Panc1 (cell line): ENCODE results near the gene TAL1. TPM values are rescaled to one million over a fixed set of nuclear protein-coding genes. Genes with fewer than 3 reads are reported as not detected.

Experiments
- ATAC-seq: fragments of 200-7000 bp; cut with Tn5 transposase; 2 replicates; pipeline ENCODE4 v1.9.1; 2020; ENCODE audit warnings: mild to moderate bottlenecking, moderate library complexity
- BruUV-seq: library from RNA; stranded (reverse); fragments of 400-500 nt; replicated peaks from 2 replicates; lab custom pipeline; 2021; lab: Mats Ljungman, UMichigan
- CTCF ChIA-PET: fragments of 300-600 bp; sonication (Branson Sonifier 250); formaldehyde crosslinking; loops from one replicate; lab custom pipeline; 2022; ENCODE audit warnings: antibody characterized with exemption; lab: Charles Lee
- POLR2A ChIA-PET: fragments of 300-600 bp; sonication (Branson Sonifier 250); formaldehyde crosslinking; loops from one replicate; lab custom pipeline; 2022; ENCODE audit warnings: antibody characterized with exemption; lab: Charles Lee
- DNase-seq: peaks from one replicate; pipeline ENCODE4 v3.0.0-alpha.2; 2010; ENCODE audit warnings: low read depth, low spot score
- H3K27ac ChIP-seq: 2 replicates; pipeline ENCODE4 v1.5.1; 2011; ENCODE audit warnings: mild to moderate bottlenecking, low read length, inconsistent platforms
- H3K27me3 ChIP-seq: fragments of 200-500 bp; sonication (Bioruptor generic); 2 replicates; pipeline ENCODE4 v1.6.0; 2014; ENCODE audit warnings: low read length, inconsistent platforms; ENCODE audit not compliant: control insufficient read depth, insufficient read depth
- H3K36me3 ChIP-seq: fragments of 200-500 bp; sonication (Bioruptor generic); 2 replicates; pipeline ENCODE4 v1.5.1; 2014; ENCODE audit warnings: inconsistent platforms, mild to moderate bottlenecking, low read length, moderate library complexity; ENCODE audit not compliant: control insufficient read depth, insufficient read depth
- H3K4me1 ChIP-seq: 2 replicates; pipeline ENCODE4 v1.5.1; 2011; ENCODE audit warnings: inconsistent platforms, mild to moderate bottlenecking, low read length, moderate library complexity; ENCODE audit not compliant: control insufficient read depth, insufficient read depth
- H3K4me3 ChIP-seq, 2 experiments: 2 replicates each; pipeline ENCODE4 v1.5.1; 2011 to 2012; ENCODE audit warnings: low read depth in 2 of 2, low read length in 2 of 2, mild to moderate bottlenecking in 2 of 2, inconsistent platforms in 1 of 2, moderate library complexity in 1 of 2
- H3K9me3 ChIP-seq: fragments of 200-500 bp; sonication (Bioruptor generic); 2 replicates; pipeline ENCODE4 v1.5.1; 2014; ENCODE audit warnings: low read depth, mild to moderate bottlenecking, inconsistent platforms, low read length, moderate library complexity; ENCODE audit not compliant: control insufficient read depth, insufficient read depth
- TCF7L2 ChIP-seq: IDR thresholded peaks from 2 replicates; pipeline ENCODE4 v1.6.1; 2011; ENCODE audit warnings: mild to moderate bottlenecking, low read depth, low read length, inconsistent platforms
- in situ Hi-C: cut with HindIII; loops from 2 replicates; pipeline ENCODE4 v1.10.0; 2016; ENCODE audit warnings: low sequenced_read_pairs, low pct_unique_long_range_greater_than_20kb
- intact Hi-C: fragments of 100-400 bp; cut with micrococcal nuclease; formaldehyde crosslinking; loops from one replicate; pipeline ENCODE4 v1.10.0; 2022; ENCODE audit not compliant: unreplicated experiment
- total RNA-seq: library from RNA; stranded (reverse); gene quantifications from one replicate; pipeline ENCODE4 v1.2.1, GENCODE V29; 2021; ENCODE audit not compliant: unreplicated experiment

The TAL1 gene
- total RNA-seq, 1 experiment from 2014 or later: 0.05 TPM

- POLR2A ChIA-PET: no interaction called here
- Histone ChIP-seq H3K4me3 (no peak overlapping the region), H3K27me3 (no peaks in the 10 kb centered on the region; the same call in 1 of the 2 replicates), H3K4me1 (no peaks in the 10 kb centered on the region), H3K9me3 (no peaks in the 10 kb centered on the region), H3K36me3 (no peaks in the 10 kb centered on the region), H3K27ac (no peak overlapping the region)
- CTCF ChIA-PET: interaction anchor here (0.6 kb wide), 1 partner anchor 56 kb away, joined by 3 read pairs; no protein-coding TSS in a partner anchor
- DNase-seq (no peak), ATAC-seq (no peak)
- intact Hi-C loops (no loop called here), in situ Hi-C loops (no loop called here)
- no peak for TF ChIP-seq TCF7L2
- BruUV-seq: no TSS peak
Measured at GRCh38 chr1:47172782-47173181, 59.2 kb downstream of the TAL1 start.

Other genes with a start within 250 kb of the TAL1 start
- gene CYP4X1, start 208.6 kb downstream of the TAL1 start, total RNA-seq: 1.3 TPM
- not detected for gene CYP4Z1, start 165.0 kb downstream of the TAL1 start, total RNA-seq
- not detected for gene CYP4A22, start 94.8 kb downstream of the TAL1 start, total RNA-seq
- gene PDZK1IP1, start 42.2 kb downstream of the TAL1 start, total RNA-seq: not detected
- 31.6 TPM for gene STIL, start 81.9 kb upstream of the TAL1 start, total RNA-seq
- gene CMPK1, start 101.6 kb upstream of the TAL1 start, total RNA-seq: 85.1 TPM
- gene FOXE3, start 184.1 kb upstream of the TAL1 start, total RNA-seq: 0.46 TPM
- 2.2 TPM for gene FOXD2, start 205.8 kb upstream of the TAL1 start, total RNA-seq